GM12878 (cell line): ENCODE measurements around the gene ATP13A2.

ENCODE experiments used
- EZH2 ChIP-seq: IDR thresholded peaks from 2 replicates; pipeline ENCODE4 v1.6.1; 2012; ENCODE audit warnings: low read depth, mild to moderate bottlenecking, control low read depth, inconsistent platforms, low read length, borderline replicate concordance; ENCODE audit not compliant: control insufficient read depth
- FOXM1 ChIP-seq: IDR thresholded peaks from 2 replicates; pipeline ENCODE4 v1.6.1; 2012; ENCODE audit warnings: low read depth, mild to moderate bottlenecking, inconsistent platforms, low read length, moderate library complexity
- GABPA ChIP-seq: IDR thresholded peaks from 2 replicates; pipeline ENCODE4 v1.6.1; 2014; ENCODE audit warnings: antibody characterized with exemption, low read depth, mild to moderate bottlenecking, inconsistent platforms
- MTA2 ChIP-seq: fragments of 450-650 bp; IDR thresholded peaks from 2 replicates; pipeline ENCODE4 v1.6.1; 2016; ENCODE audit warnings: low read depth, mild to moderate bottlenecking, moderate library complexity
- POLR2A ChIP-seq: IDR thresholded peaks from 2 replicates; pipeline ENCODE4 v1.6.1; 2011; ENCODE audit warnings: low read depth, mild to moderate bottlenecking, low read length
- TAF1 ChIP-seq: IDR thresholded peaks from 2 replicates; pipeline ENCODE4 v1.6.1; 2011; ENCODE audit warnings: mild to moderate bottlenecking, low read depth, low read length, borderline replicate concordance
- ZNF24 ChIP-seq: fragments of 450-650 bp; IDR thresholded peaks from 2 replicates; pipeline ENCODE4 v1.6.1; 2017; ENCODE audit warnings: antibody characterized with exemption, mild to moderate bottlenecking
- TF ChIP-seq, protein P1 (sequence below), 3 experiments: IDR thresholded peaks in 2 of 3; conservative IDR thresholded peaks in 1 of 3; 2 replicates each; pipeline ENCODE4 v1.5.1; 2011; ENCODE audit warnings: low read depth in 3 of 3, low read length in 3 of 3, mild to moderate bottlenecking in 3 of 3, control low read depth in 2 of 3, moderate library complexity in 2 of 3, inconsistent platforms in 1 of 3, mixed read lengths in 1 of 3; ENCODE audit not compliant: control insufficient read depth in 2 of 3, insufficient read depth in 1 of 3; ENCODE audit errors: extremely low read depth in 1 of 3

DNA sequence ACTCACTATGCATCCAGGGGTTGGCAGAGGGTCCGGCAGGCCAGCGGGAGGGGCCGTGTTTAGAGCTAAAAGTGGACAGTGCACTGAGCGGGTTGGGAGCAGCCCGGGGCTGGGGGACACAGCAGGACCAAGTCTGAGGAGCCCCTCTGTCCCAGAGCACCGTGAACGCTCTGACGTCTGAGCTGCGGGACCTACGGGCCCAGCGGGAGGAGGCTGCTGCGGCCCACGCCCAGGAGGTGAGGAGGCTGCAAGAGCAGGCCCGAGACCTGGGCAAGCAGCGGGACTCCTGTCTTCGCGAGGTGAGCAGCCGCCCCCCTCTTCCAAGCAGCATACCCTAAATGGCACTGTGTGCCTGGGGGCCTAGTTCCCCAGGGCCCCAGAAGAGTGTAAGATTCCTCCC is 57.1 kb downstream of the ATP13A2 start:
- TF ChIP-seq FOXM1 (no peak), GABPA (no peak), EZH2 (no peak), POLR2A (no peak), MTA2 (no peak), TAF1 (no peak), ZNF24 (no peak)
- TF ChIP-seq, protein P1, sequence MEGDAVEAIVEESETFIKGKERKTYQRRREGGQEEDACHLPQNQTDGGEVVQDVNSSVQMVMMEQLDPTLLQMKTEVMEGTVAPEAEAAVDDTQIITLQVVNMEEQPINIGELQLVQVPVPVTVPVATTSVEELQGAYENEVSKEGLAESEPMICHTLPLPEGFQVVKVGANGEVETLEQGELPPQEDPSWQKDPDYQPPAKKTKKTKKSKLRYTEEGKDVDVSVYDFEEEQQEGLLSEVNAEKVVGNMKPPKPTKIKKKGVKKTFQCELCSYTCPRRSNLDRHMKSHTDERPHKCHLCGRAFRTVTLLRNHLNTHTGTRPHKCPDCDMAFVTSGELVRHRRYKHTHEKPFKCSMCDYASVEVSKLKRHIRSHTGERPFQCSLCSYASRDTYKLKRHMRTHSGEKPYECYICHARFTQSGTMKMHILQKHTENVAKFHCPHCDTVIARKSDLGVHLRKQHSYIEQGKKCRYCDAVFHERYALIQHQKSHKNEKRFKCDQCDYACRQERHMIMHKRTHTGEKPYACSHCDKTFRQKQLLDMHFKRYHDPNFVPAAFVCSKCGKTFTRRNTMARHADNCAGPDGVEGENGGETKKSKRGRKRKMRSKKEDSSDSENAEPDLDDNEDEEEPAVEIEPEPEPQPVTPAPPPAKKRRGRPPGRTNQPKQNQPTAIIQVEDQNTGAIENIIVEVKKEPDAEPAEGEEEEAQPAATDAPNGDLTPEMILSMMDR (IDR thresholded peaks at IDR 0.05 in 2 of 3, conservative IDR thresholded peaks at IDR 0.05 in 1 of 3; ENCODE audit: control insufficient read depth in 2 of 3, extremely low read depth in 1 of 3, insufficient read depth in 1 of 3, low read depth in 3 of 3, low read length in 3 of 3) = no peak
